HepG2 (cell line): ENCODE measurements around the gene ZNF586. TPM values are rescaled to one million over a fixed set of nuclear protein-coding genes. Genes with fewer than 3 reads are reported as not detected.

ENCODE experiments used
- ATAC-seq: fragments of 200-7000 bp; cut with Tn5 transposase; 3 replicates; pipeline ENCODE4 v1.9.1; 2020; ENCODE audit warnings: mild to moderate bottlenecking, moderate library complexity
- BruUV-seq: library from RNA; stranded (reverse); fragments of 400-500 nt; replicated peaks from 2 replicates; lab custom pipeline; 2021; lab: Mats Ljungman, UMichigan
- CTCF ChIA-PET: fragments of 300-600 bp; formaldehyde crosslinking; extraction: SDS; loops from one replicate; lab custom pipeline; 2021; ENCODE audit warnings: low total read pairs, inconsistent platforms, low intra/inter-chr PET ratio; lab: Yijun Ruan, JAX
- POLR2A ChIA-PET: fragments of 350-600 bp; sonication (Branson Sonifier 250); formaldehyde crosslinking; loops from one replicate; lab custom pipeline; 2020; ENCODE audit warnings: antibody characterized with exemption, inconsistent platforms; lab: Yijun Ruan, JAX
- DNase-seq: peaks from one replicate; pipeline ENCODE4 v3.0.0-alpha.2; 2015; ENCODE audit warnings: low spot score
- FAIRE-seq: peaks from 3 replicates; lab custom pipeline; 2011; peaks lifted over from hg19 to GRCh38; lab: Jason Lieb, UNC
- H2AFZ ChIP-seq: one replicate; pipeline ENCODE4 v1.6.1; 2011; ENCODE audit warnings: low read length, inconsistent platforms
- H3K27ac ChIP-seq: fragments of 300-600 bp; 3 replicates; pipeline ENCODE4 v1.8.0; 2011; ENCODE audit warnings: mixed run types, mild to moderate bottlenecking, mixed read lengths, low read length, inconsistent platforms; ENCODE audit not compliant: insufficient read depth; ENCODE audit errors: extremely low read length
- H3K27me3 ChIP-seq, 2 experiments: fragments of 200-600 bp in 1 of 2; 2 replicates in 1 of 2; 3 replicates in 1 of 2; pipeline versions ENCODE4 v1.6.0 to v1.8.0; 2011; ENCODE audit warnings: low read length in 2 of 2, mild to moderate bottlenecking in 2 of 2, moderate library complexity in 2 of 2, inconsistent platforms in 1 of 2; ENCODE audit not compliant: insufficient read depth in 2 of 2, control insufficient read depth in 1 of 2
- H3K36me3 ChIP-seq, 2 experiments: fragments of 200-600 bp in 1 of 2; replicated peaks in 1 of 2; 2 replicates in 1 of 2; 3 replicates in 1 of 2; pipeline versions ENCODE4 v1.5.1 to v1.8.0; 2011; ENCODE audit warnings: low read length in 2 of 2, inconsistent platforms in 1 of 2; ENCODE audit not compliant: insufficient read depth in 2 of 2, control insufficient read depth in 1 of 2
- H3K4me1 ChIP-seq: 2 replicates; pipeline ENCODE4 v1.5.1; 2012; ENCODE audit warnings: low read length, inconsistent platforms; ENCODE audit not compliant: insufficient read depth
- H3K4me2 ChIP-seq: 2 replicates; pipeline ENCODE4 v1.6.0; 2011; ENCODE audit warnings: low read depth, low read length, inconsistent platforms
- H3K4me3 ChIP-seq, 3 experiments: fragments of 200-600 bp in 1 of 3; sonication (generic), shearing (Covaris generic) in 1 of 3; replicated peaks in 1 of 3; 2 replicates each; pipeline ENCODE4 v1.5.1; 2011 to 2016; ENCODE audit warnings: low read length in 3 of 3, inconsistent platforms in 2 of 3, low read depth in 2 of 3, mild to moderate bottlenecking in 2 of 3, control low read depth in 1 of 3, mixed read lengths in 1 of 3; ENCODE audit not compliant: insufficient read depth in 1 of 3
- H3K79me2 ChIP-seq: one replicate; pipeline ENCODE4 v1.6.1; 2011; ENCODE audit warnings: low read length, inconsistent platforms; ENCODE audit not compliant: insufficient read depth
- H3K9ac ChIP-seq: 2 replicates; pipeline ENCODE4 v1.6.0; 2011; ENCODE audit warnings: mild to moderate bottlenecking, low read depth, low read length, inconsistent platforms; ENCODE audit not compliant: insufficient read depth
- H3K9me3 ChIP-seq: 2 replicates; pipeline ENCODE4 v1.5.1; 2012; ENCODE audit warnings: mild to moderate bottlenecking, low read length
- H4K20me1 ChIP-seq: 2 replicates; pipeline ENCODE4 v1.6.0; 2011; ENCODE audit warnings: inconsistent platforms, mild to moderate bottlenecking, low read length, moderate library complexity; ENCODE audit not compliant: insufficient read depth
- DNMT1 ChIP-seq: sonication (generic); formaldehyde crosslinking; IDR thresholded peaks from 2 replicates; pipeline ENCODE4 v1.5.1; 2020; ENCODE audit warnings: mild to moderate bottlenecking, missing genetic modification reagents
- EED ChIP-seq: sonication (generic); formaldehyde crosslinking; IDR thresholded peaks from 2 replicates; pipeline ENCODE4 v1.5.0; 2020; ENCODE audit warnings: mild to moderate bottlenecking, missing genetic modification reagents
- KMT2A ChIP-seq: sonication (generic); formaldehyde crosslinking; IDR thresholded peaks from 2 replicates; pipeline ENCODE4 v1.4.0; 2020; ENCODE audit warnings: missing genetic modification reagents
- MTA1 ChIP-seq: sonication (generic); formaldehyde crosslinking; IDR thresholded peaks from 2 replicates; pipeline ENCODE4 v1.4.0; 2020; ENCODE audit warnings: missing genetic modification reagents, mild to moderate bottlenecking, borderline replicate concordance
- NFIC ChIP-seq: IDR thresholded peaks from 2 replicates; pipeline ENCODE4 v1.6.1; 2012; ENCODE audit warnings: mild to moderate bottlenecking, low read length, inconsistent platforms
- PRPF4 ChIP-seq: fragments of 200-400 bp; formaldehyde crosslinking; IDR thresholded peaks from 2 replicates; pipeline ENCODE4 v1.6.1; 2016; ENCODE audit warnings: low read length, low read depth; ENCODE audit not compliant: poor library complexity, severe bottlenecking
- SETDB1 ChIP-seq: sonication (generic); formaldehyde crosslinking; IDR thresholded peaks from 2 replicates; pipeline ENCODE4 v1.5.1; 2020; ENCODE audit warnings: missing genetic modification reagents, mild to moderate bottlenecking, borderline replicate concordance
- SMC3 ChIP-seq: IDR thresholded peaks from 2 replicates; pipeline ENCODE4 v1.6.1; 2011; ENCODE audit warnings: low read length, improper control_type of control experiment
- ZSCAN12 ChIP-seq: sonication (generic); formaldehyde crosslinking; IDR thresholded peaks from 2 replicates; pipeline ENCODE4 v1.9.0; 2021; ENCODE audit warnings: mild to moderate bottlenecking, missing genetic modification reagents
- WGBS: methylation state at CpG from one replicate; pipeline ENCODE4 v1.1.6; 2017; ENCODE audit warnings: low lambda C conversion rate; 5-methylcytosine and 5-hydroxymethylcytosine counted together
- in situ Hi-C: cut with HindIII; loops from 2 replicates; pipeline ENCODE4 v1.10.0; 2017; ENCODE audit warnings: low pct_unique_long_range_greater_than_20kb; ENCODE audit not compliant: extremely low pct_ligation_motif_present
- intact Hi-C: fragments of 100-400 bp; cut with micrococcal nuclease; formaldehyde crosslinking; loops from one replicate; pipeline ENCODE4 v1.10.0; 2022; ENCODE audit not compliant: unreplicated experiment
- polyA plus RNA-seq, 8 experiments: library from polyadenylated mRNA; depleted of rRNA in 3 of 8; stranded (reverse) in 7 of 8; unstranded in 1 of 8; fragments of >200 nt; fragmentation: Illumina TruSeq in 4 of 8; extraction: Trizol in 4 of 8; gene quantifications; 2 replicates each; pipeline versions ENCODE4 v1.2.1 to v1.2.3, GENCODE V29; 2011 to 2016; ENCODE audit warnings: low read depth in 4 of 8, missing spikeins in 1 of 8, mixed read lengths in 1 of 8; ENCODE audit not compliant: insufficient read depth in 1 of 8
- total RNA-seq, 5 experiments: library from RNA; depleted of rRNA; stranded (reverse); fragments of >200 nt; fragmentation: Illumina TruSeq; extraction: Trizol; gene quantifications; 2 replicates each; pipeline ENCODE4 v1.2.3, GENCODE V29; 2016; ENCODE audit warnings: low read depth in 1 of 5
- TF ChIP-seq, protein P1 (sequence below): sonication (generic); formaldehyde crosslinking; IDR thresholded peaks from 2 replicates; pipeline ENCODE4 v1.5.1; 2020; ENCODE audit warnings: mild to moderate bottlenecking, missing genetic modification reagents, borderline replicate concordance
- TF ChIP-seq, protein P2 (sequence below): sonication (generic); formaldehyde crosslinking; IDR thresholded peaks from 2 replicates; pipeline ENCODE4 v1.4.0; 2020; ENCODE audit warnings: missing genetic modification reagents

ZNF586 gene
- total and polyA plus RNA-seq, 2 of the 13 experiments (the other 11 are each of a cell fraction or from before 2014, with no cell fraction given) = 0.50 to 3.4 TPM

DNA sequence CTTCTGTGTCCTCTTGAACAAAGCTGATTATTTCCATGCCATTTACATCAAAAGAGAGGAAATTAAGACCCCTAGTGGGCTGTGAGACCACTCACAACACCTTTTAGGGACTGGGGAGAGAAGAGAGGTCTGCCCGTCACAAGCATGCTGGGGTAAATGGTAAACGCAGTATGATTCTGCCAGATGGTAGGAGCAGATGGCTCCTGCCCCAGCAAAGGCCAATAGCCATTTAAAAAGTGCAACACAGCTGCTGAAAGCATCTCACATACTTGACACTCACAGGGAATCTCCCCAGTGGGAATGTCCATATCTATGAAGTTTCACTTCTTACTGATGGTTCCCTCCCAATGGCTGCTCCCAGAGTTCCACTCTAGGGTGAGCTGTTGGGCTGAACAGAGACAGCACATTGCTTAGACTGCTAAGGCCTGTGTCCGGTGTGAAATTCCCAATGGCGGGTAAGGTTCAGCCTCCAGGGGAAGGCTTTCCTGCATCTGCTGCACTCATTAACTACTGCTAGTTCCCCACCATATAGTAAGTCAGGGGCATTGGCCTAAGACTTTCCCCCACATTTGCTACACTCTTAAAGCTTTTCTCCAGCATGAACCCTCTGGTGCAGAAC is 49.5 kb upstream of the ZNF586 start (continued):
- TF ChIP-seq SMC3 = no peak
- no peak for TF ChIP-seq ZSCAN12 (CRISPR knock-in tag)
- no peak for TF ChIP-seq MTA1 (CRISPR knock-in tag)
- TF ChIP-seq, all 625 proteins: peak for 0

- Histone ChIP-seq H3K4me3 (no peak overlapping the region), H4K20me1 (no peaks in the 10 kb centered on the region), H2AFZ (no peak overlapping the region), H3K9ac (no peak overlapping the region), H3K27me3 (no peaks in the 10 kb centered on the region), H3K4me1 (no peaks in the 10 kb centered on the region), H3K36me3 (peaks cover 0 to 1% of the 10 kb centered on the region in 2 experiments; a peak in 2 of 5 replicates), H3K4me2 (no peak overlapping the region), H3K27ac (no peak overlapping the region), H3K79me2 (no peaks in the 10 kb centered on the region), H3K9me3 (no peaks in the 10 kb centered on the region)
- ChIA-PET CTCF (no interaction called here), POLR2A (no interaction called here)
- no peak for FAIRE-seq
- BruUV-seq = no TSS peak
- no peak for ATAC-seq
- intact Hi-C loops (no loop called here), in situ Hi-C loops (no loop called here)
- TF ChIP-seq KMT2A (CRISPR knock-in tag) (no peak), DNMT1 (CRISPR knock-in tag) (no peak), NFIC (no peak), EED (CRISPR knock-in tag) (no peak), SETDB1 (CRISPR knock-in tag) (no peak), PRPF4 (no peak)
- TF ChIP-seq, protein P1, sequence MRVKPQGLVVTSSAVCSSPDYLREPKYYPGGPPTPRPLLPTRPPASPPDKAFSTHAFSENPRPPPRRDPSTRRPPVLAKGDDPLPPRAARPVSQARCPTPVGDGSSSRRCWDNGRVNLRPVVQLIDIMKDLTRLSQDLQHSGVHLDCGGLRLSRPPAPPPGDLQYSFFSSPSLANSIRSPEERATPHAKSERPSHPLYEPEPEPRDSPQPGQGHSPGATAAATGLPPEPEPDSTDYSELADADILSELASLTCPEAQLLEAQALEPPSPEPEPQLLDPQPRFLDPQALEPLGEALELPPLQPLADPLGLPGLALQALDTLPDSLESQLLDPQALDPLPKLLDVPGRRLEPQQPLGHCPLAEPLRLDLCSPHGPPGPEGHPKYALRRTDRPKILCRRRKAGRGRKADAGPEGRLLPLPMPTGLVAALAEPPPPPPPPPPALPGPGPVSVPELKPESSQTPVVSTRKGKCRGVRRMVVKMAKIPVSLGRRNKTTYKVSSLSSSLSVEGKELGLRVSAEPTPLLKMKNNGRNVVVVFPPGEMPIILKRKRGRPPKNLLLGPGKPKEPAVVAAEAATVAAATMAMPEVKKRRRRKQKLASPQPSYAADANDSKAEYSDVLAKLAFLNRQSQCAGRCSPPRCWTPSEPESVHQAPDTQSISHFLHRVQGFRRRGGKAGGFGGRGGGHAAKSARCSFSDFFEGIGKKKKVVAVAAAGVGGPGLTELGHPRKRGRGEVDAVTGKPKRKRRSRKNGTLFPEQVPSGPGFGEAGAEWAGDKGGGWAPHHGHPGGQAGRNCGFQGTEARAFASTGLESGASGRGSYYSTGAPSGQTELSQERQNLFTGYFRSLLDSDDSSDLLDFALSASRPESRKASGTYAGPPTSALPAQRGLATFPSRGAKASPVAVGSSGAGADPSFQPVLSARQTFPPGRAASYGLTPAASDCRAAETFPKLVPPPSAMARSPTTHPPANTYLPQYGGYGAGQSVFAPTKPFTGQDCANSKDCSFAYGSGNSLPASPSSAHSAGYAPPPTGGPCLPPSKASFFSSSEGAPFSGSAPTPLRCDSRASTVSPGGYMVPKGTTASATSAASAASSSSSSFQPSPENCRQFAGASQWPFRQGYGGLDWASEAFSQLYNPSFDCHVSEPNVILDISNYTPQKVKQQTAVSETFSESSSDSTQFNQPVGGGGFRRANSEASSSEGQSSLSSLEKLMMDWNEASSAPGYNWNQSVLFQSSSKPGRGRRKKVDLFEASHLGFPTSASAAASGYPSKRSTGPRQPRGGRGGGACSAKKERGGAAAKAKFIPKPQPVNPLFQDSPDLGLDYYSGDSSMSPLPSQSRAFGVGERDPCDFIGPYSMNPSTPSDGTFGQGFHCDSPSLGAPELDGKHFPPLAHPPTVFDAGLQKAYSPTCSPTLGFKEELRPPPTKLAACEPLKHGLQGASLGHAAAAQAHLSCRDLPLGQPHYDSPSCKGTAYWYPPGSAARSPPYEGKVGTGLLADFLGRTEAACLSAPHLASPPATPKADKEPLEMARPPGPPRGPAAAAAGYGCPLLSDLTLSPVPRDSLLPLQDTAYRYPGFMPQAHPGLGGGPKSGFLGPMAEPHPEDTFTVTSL (CRISPR knock-in tag) = no peak
- TF ChIP-seq, protein P2, sequence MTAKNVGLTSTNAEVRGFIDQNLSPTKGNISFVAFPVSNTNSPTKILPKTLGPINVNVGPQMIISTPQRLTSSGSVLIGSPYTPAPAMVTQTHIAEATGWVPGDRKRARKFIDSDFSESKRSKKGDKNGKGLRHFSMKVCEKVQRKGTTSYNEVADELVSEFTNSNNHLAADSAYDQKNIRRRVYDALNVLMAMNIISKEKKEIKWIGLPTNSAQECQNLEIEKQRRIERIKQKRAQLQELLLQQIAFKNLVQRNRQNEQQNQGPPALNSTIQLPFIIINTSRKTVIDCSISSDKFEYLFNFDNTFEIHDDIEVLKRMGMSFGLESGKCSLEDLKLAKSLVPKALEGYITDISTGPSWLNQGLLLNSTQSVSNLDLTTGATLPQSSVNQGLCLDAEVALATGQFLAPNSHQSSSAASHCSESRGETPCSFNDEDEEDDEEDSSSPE (CRISPR knock-in tag) = no peak
- no peak for DNase-seq
- over 99% methylated on average over 10 of the region's 10 CpGs for WGBS
These were observed 48.6 kb upstream of the ZNF586 start for GRCh38 chr19:57720878-57721277.
